Measurements from ENCODE around the gene THAP2.

The THAP2 gene

GRCh38 chr12:71703206-71703605, 39.1 kb downstream of the THAP2 start:
- no peak for DNase-seq (ENCODE audit: low spot score)

DNA sequence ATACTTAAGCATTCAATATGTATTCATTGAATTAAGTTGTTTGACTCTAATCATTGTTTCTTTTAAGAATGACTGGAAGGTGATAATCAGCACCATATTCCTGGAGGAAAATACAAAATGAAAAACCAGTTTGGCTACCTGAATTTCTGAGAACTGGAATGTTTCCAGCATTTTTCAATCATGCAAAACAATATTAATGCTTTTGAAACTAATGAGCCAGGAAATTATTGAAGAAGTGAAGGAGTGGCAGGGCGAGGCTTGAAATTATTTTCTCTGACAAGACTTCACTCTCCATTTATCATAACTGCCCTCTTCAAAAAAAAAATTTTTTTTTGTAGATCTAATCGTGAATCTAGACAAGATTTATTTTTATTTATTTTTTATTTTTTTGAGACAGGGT, 40.8 kb downstream of the THAP2 start:
- no peak for DNase-seq (ENCODE audit: low spot score)

GRCh38 chr12:71708658-71709057, 44.6 kb downstream of the THAP2 start:
- no peak for DNase-seq (ENCODE audit: low spot score)

- no peak for DNase-seq (ENCODE audit: low spot score)
These were observed 46.4 kb downstream of the THAP2 start for GRCh38 chr12:71710276-71711125.

- no peak for DNase-seq (ENCODE audit: low spot score)
These were observed 54.5 kb downstream of the THAP2 start for GRCh38 chr12:71718611-71719010.

GRCh38 chr12:71719647-71720370, 55.7 kb downstream of the THAP2 start:
- no peak for DNase-seq (ENCODE audit: low spot score)

DNA sequence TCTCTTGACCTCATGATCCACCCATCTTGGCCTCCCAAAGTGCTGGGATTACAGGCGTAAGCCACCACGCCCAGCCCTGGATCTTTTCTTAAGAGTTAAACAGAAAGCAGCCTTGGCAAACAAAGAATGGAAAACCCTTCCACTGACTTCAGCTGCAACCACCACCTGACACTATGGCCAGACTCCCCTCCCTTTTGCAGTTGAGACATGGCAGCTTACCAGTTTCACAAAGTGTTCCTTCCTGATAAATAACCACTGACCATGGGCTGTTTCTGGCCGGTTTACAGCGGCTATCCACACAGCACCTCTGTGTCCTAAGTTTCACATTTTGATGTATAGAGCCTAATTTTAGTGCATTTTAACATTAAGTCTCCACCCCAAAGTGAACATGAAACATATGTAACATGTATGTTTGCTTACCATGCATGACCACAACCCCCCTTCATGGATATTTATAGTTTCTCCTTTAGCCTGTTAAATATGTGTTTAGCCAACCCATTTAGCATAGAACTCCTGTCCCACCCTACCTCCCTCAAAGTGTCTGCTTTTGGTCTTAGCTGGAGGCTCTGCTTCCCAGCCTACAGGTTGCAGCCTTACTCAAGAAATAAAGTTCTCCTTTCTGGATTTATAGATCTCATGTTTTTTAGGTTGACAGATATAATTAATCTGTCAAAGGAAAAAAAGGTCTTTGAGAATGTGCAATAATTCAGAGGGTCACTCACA, 57.8 kb downstream of the THAP2 start:
- DNase-seq (ENCODE audit: low spot score) = no peak

- no peak for DNase-seq (ENCODE audit: low spot score)
These were observed 60.9 kb downstream of the THAP2 start for GRCh38 chr12:71725011-71725410.

DNA sequence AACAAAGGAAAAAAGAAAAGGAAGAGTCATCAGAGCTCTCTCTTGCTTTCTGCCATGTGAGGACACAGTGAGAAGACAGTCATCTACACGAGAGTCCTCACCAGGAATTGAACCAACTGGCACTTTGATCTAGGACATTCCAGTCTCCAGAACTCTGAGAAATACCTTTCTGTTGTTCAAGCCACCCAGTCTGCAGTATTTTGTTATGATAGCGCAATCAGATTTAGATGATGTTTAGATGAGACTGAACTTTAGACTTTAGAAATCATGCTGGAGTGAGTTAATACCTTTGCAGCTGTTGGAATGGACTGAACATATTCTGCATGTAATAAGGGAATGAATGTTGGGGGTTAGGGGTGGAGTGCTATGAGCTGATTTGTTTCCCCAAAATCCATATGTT, 62.4 kb downstream of the THAP2 start:
- DNase-seq (ENCODE audit: low spot score) = no peak

DNA sequence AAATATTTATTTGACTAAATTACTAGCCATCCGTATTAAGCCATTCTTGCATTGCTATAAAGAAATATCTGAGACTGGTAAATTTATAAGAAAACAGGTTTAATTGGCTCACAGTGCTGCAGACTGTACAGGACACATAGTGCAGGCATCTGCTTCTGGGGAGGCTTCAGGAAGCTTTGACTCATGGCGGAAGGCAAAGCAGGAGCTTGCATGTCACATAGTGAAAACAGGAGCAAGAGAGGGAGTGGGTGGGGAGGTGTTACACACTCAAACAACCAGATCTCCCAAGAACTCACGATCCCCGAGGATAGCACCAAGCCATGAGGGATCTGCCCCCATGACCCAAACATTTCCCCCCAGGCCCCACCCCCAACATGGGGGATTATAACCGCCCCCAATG, 63.9 kb downstream of the THAP2 start:
- DNase-seq (ENCODE audit: low spot score) = no peak

All from NAMALWA (cell line).